ENCODE data around the gene NYAP2.

DNA sequence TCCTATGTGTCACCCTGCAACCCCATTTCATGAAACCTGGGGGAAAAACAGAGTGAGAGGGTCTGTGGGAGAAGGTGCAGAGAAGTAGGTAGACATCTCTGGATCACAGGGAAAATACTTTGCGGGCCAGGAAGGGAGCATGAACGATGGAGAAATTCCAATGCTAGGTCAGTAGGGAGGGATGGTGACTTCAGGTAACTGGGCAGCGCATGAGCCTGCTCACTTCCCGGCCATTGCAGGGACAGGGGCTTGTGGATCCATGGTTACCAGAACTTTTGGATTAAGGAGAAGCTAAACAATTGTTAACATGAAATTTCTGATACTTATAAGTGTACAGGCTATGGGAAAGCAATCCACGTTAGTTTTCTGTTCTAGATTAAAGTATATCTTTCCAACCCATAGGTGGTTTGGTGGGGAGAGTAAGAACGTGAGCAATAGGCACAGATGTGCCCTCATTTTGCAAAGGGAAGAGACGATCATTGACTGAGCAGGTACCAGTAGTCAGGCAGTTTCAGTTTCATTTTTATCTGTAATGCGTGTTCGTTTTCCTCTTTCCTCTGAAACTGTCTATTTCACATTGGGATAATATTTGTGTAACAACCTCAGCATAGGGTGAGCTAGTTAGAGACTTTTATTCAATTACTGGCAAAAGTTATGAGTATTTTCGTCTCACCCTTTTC, 65.0 kb downstream of the NYAP2 start:
- TF ChIP-seq, protein P1, sequence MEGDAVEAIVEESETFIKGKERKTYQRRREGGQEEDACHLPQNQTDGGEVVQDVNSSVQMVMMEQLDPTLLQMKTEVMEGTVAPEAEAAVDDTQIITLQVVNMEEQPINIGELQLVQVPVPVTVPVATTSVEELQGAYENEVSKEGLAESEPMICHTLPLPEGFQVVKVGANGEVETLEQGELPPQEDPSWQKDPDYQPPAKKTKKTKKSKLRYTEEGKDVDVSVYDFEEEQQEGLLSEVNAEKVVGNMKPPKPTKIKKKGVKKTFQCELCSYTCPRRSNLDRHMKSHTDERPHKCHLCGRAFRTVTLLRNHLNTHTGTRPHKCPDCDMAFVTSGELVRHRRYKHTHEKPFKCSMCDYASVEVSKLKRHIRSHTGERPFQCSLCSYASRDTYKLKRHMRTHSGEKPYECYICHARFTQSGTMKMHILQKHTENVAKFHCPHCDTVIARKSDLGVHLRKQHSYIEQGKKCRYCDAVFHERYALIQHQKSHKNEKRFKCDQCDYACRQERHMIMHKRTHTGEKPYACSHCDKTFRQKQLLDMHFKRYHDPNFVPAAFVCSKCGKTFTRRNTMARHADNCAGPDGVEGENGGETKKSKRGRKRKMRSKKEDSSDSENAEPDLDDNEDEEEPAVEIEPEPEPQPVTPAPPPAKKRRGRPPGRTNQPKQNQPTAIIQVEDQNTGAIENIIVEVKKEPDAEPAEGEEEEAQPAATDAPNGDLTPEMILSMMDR (IDR thresholded peaks at IDR 0.05) = no peak
- no peak for TF ChIP-seq POLR2A (IDR thresholded peaks at IDR 0.05)
